H1 (cell line): ENCODE data around the gene MCTS1. TPM values are rescaled to one million over a fixed set of nuclear protein-coding genes. Genes with fewer than 3 reads are reported as not detected.

Experiments
- CTCF ChIA-PET: fragments of 300-600 bp; sonication (Branson Sonifier 250); formaldehyde crosslinking; loops from one replicate; lab custom pipeline; 2021; ENCODE audit not compliant: partially characterized antibody; lab: Charles Lee
- POLR2A ChIA-PET: fragments of 300-600 bp; sonication (Branson Sonifier 250); formaldehyde crosslinking; loops from one replicate; lab custom pipeline; 2021; ENCODE audit warnings: inconsistent platforms; ENCODE audit not compliant: partially characterized antibody; lab: Charles Lee
- DNase-seq, 2 experiments: peaks; one replicate each; pipeline versions ENCODE4 v3.0.0 to v3.0.0-alpha.2; 2010 to 2022; ENCODE audit warnings: low spot score in 2 of 2, low read depth in 1 of 2, mixed read lengths in 1 of 2
- FAIRE-seq: peaks from 2 replicates; lab custom pipeline; 2011; peaks lifted over from hg19 to GRCh38; lab: Jason Lieb, UNC
- H2AFZ ChIP-seq: 2 replicates; pipeline ENCODE4 v1.8.1; 2012; ENCODE audit warnings: low read length, inconsistent platforms
- H2AK5ac ChIP-seq: 2 replicates; pipeline ENCODE4 v1.6.1; 2013; ENCODE audit warnings: low read depth, low read length
- H2BK120ac ChIP-seq: replicated peaks from 2 replicates; pipeline ENCODE3; 2013; ENCODE audit warnings: low read depth, low read length, inconsistent platforms
- H2BK12ac ChIP-seq: 2 replicates; pipeline ENCODE4 v1.6.1; 2013; ENCODE audit warnings: low read depth, low read length
- H2BK15ac ChIP-seq: 2 replicates; pipeline ENCODE4 v1.6.1; 2013; ENCODE audit warnings: low read length
- H2BK20ac ChIP-seq: 2 replicates; pipeline ENCODE4 v1.6.1; 2013; ENCODE audit warnings: low read length
- H2BK5ac ChIP-seq: 2 replicates; pipeline ENCODE4 v1.6.1; 2013; ENCODE audit warnings: low read depth, low read length
- H3K14ac ChIP-seq: 2 replicates; pipeline ENCODE4 v1.6.1; 2013; ENCODE audit warnings: inconsistent platforms; ENCODE audit not compliant: insufficient read length
- H3K18ac ChIP-seq: 2 replicates; pipeline ENCODE4 v1.6.1; 2013; ENCODE audit warnings: low read length; ENCODE audit errors: extremely low read depth
- H3K23ac ChIP-seq: 2 replicates; pipeline ENCODE4 v1.6.1; 2013; ENCODE audit warnings: inconsistent platforms; ENCODE audit not compliant: insufficient read length
- H3K23me2 ChIP-seq: 2 replicates; pipeline ENCODE4 v1.6.1; 2013; ENCODE audit warnings: low read depth, low read length
- H3K27ac ChIP-seq: 2 replicates; pipeline ENCODE4 v1.6.1; 2011; ENCODE audit warnings: low read depth, low read length, inconsistent platforms
- H3K27me3 ChIP-seq, 4 experiments: replicated peaks in 1 of 4; 1 replicate in 1 of 4; 2 replicates in 3 of 4; pipeline versions ENCODE4 v1.6.1 to v1.8.1; 2011 to 2013; ENCODE audit warnings: low read length in 3 of 4, mild to moderate bottlenecking in 3 of 4, inconsistent platforms in 2 of 4, mixed read lengths in 2 of 4, moderate library complexity in 1 of 4; ENCODE audit not compliant: control insufficient read depth in 3 of 4, insufficient read depth in 3 of 4; ENCODE audit errors: extremely low read depth in 1 of 4
- H3K36me3 ChIP-seq, 4 experiments: 2 replicates each; pipeline versions ENCODE4 v1.6.1 to v1.8.1; 2011 to 2013; ENCODE audit warnings: mild to moderate bottlenecking in 4 of 4, low read length in 3 of 4, moderate library complexity in 2 of 4, control low read depth in 1 of 4, inconsistent platforms in 1 of 4; ENCODE audit not compliant: insufficient read depth in 4 of 4, control insufficient read depth in 2 of 4
- H3K4ac ChIP-seq: replicated peaks from 2 replicates; pipeline ENCODE3; 2013; ENCODE audit warnings: low read length, low read depth, mixed read lengths, inconsistent platforms; ENCODE audit not compliant: insufficient read length
- H3K4me1 ChIP-seq, 4 experiments: replicated peaks in 1 of 4; 1 replicate in 1 of 4; 2 replicates in 3 of 4; pipeline versions ENCODE4 v1.6.1 to v1.8.1; 2011 to 2013; ENCODE audit warnings: low read length in 3 of 4, inconsistent platforms in 2 of 4, mixed read lengths in 1 of 4; ENCODE audit not compliant: insufficient read depth in 4 of 4, control insufficient read depth in 3 of 4
- H3K4me2 ChIP-seq, 2 experiments: 2 replicates each; pipeline versions ENCODE4 v1.6.1 to v1.8.1; 2011 to 2013; ENCODE audit warnings: low read depth in 2 of 2, low read length in 2 of 2, control low read depth in 1 of 2, inconsistent platforms in 1 of 2, mild to moderate bottlenecking in 1 of 2; ENCODE audit not compliant: insufficient read depth in 1 of 2
- H3K4me3 ChIP-seq, 4 experiments: fragments of 200-600, 300-600 bp in 1 of 4; sonication (generic), shearing (Covaris generic), sonication (Bioruptor Twin) in 1 of 4; 2 replicates each; pipeline versions ENCODE4 v1.5.1 to v1.8.1; 2011 to 2016; ENCODE audit warnings: low read length in 4 of 4, low read depth in 3 of 4, control low read depth in 2 of 4, inconsistent platforms in 2 of 4, mild to moderate bottlenecking in 2 of 4, mixed read lengths in 1 of 4, moderate library complexity in 1 of 4; ENCODE audit not compliant: insufficient read depth in 2 of 4; ENCODE audit errors: extremely low read depth in 1 of 4
- H3K56ac ChIP-seq: replicated peaks from 2 replicates; pipeline ENCODE3; 2013; ENCODE audit warnings: low read depth, mild to moderate bottlenecking, mixed read lengths, low read length, inconsistent platforms; ENCODE audit not compliant: insufficient read length
- H3K79me1 ChIP-seq: 2 replicates; pipeline ENCODE4 v1.6.1; 2013; ENCODE audit warnings: low read depth, low read length, control low read depth
- H3K79me2 ChIP-seq, 2 experiments: 2 replicates each; pipeline versions ENCODE4 v1.6.1 to v1.8.1; 2012 to 2013; ENCODE audit warnings: low read length in 2 of 2, mild to moderate bottlenecking in 2 of 2, inconsistent platforms in 1 of 2; ENCODE audit not compliant: insufficient read depth in 2 of 2, control insufficient read depth in 1 of 2
- H3K9ac ChIP-seq, 4 experiments: replicated peaks in 1 of 4; 1 replicate in 1 of 4; 2 replicates in 3 of 4; pipeline versions ENCODE4 v1.6.1 to v1.8.1; 2011 to 2013; ENCODE audit warnings: low read depth in 3 of 4, low read length in 3 of 4, control low read depth in 2 of 4, mild to moderate bottlenecking in 2 of 4, moderate library complexity in 2 of 4, inconsistent platforms in 1 of 4; ENCODE audit errors: extremely low read depth in 1 of 4
- H3K9me3 ChIP-seq, 2 experiments: 2 replicates each; pipeline versions ENCODE4 v1.6.1 to v1.8.1; 2012 to 2013; ENCODE audit warnings: mild to moderate bottlenecking in 2 of 2, moderate library complexity in 2 of 2, control low read depth in 1 of 2, inconsistent platforms in 1 of 2, low read depth in 1 of 2, low read length in 1 of 2, mixed read lengths in 1 of 2; ENCODE audit not compliant: insufficient read depth in 2 of 2
- H4K20me1 ChIP-seq, 2 experiments: replicated peaks in 1 of 2; 2 replicates each; pipeline versions ENCODE3 to v1.8.1; 2011 to 2013; ENCODE audit warnings: inconsistent platforms in 2 of 2, low read length in 2 of 2, mild to moderate bottlenecking in 1 of 2; ENCODE audit not compliant: insufficient read depth in 2 of 2, control insufficient read depth in 1 of 2
- H4K5ac ChIP-seq: 2 replicates; pipeline ENCODE4 v1.6.1; 2013; ENCODE audit warnings: low read length, low read depth, mixed read lengths, inconsistent platforms; ENCODE audit not compliant: insufficient read length
- H4K8ac ChIP-seq: 2 replicates; pipeline ENCODE4 v1.8.0; 2013; ENCODE audit warnings: mild to moderate bottlenecking, moderate library complexity, low read length, inconsistent platforms; ENCODE audit not compliant: insufficient read depth; ENCODE audit errors: extremely low read depth
- H4K91ac ChIP-seq: replicated peaks from 2 replicates; pipeline ENCODE3; 2013; ENCODE audit warnings: low read length, mixed read lengths, inconsistent platforms; ENCODE audit not compliant: insufficient read length
- EGR1 ChIP-seq: IDR thresholded peaks from 2 replicates; pipeline ENCODE4 v1.6.1; 2011; ENCODE audit warnings: low read depth, low read length, borderline replicate concordance
- POLR2A ChIP-seq, 2 experiments: IDR thresholded peaks; 1 replicate in 1 of 2; 2 replicates in 1 of 2; pipeline ENCODE4 v1.6.1; 2011; ENCODE audit warnings: low read depth in 2 of 2, low read length in 2 of 2, mild to moderate bottlenecking in 2 of 2; ENCODE audit errors: control extremely low read depth in 1 of 2
- TEAD4 ChIP-seq: IDR thresholded peaks from 2 replicates; pipeline ENCODE4 v1.6.1; 2012; ENCODE audit warnings: low read depth, low read length, inconsistent platforms, mixed read lengths
- YY1 ChIP-seq: IDR thresholded peaks from 2 replicates; pipeline ENCODE4 v1.6.1; 2011; ENCODE audit warnings: low read depth, mild to moderate bottlenecking, low read length
- WGBS, 2 experiments: shearing (Covaris generic) in 1 of 2; methylation state at CpG; one replicate each; pipeline versions ENCODE4 v1.1.6 to v1.1.7; 2013 to 2015; ENCODE audit warnings: low lambda C conversion rate in 2 of 2, mixed read lengths in 2 of 2, inconsistent platforms in 1 of 2, low coverage in 1 of 2, missing lambda C conversion rate in 1 of 2; ENCODE audit not compliant: insufficient replicate concordance in 2 of 2, insufficient coverage in 1 of 2, insufficient read length in 1 of 2; ENCODE audit errors: extremely low coverage in 1 of 2, missing lambda C conversion rate in 1 of 2; 5-methylcytosine and 5-hydroxymethylcytosine counted together
- polyA plus RNA-seq, 7 experiments: library from polyadenylated mRNA; depleted of rRNA in 3 of 7; stranded (reverse) in 5 of 7; unstranded in 2 of 7; fragments of >200 nt in 5 of 7; fragments of 200-250 nt in 2 of 7; gene quantifications; 1 replicate in 5 of 7; 2 replicates in 1 of 7; 4 replicates in 1 of 7; pipeline versions ENCODE4 v1.2.1 to v1.2.3, GENCODE V29; 2011 to 2013; ENCODE audit warnings: missing spikeins in 2 of 7, mixed read lengths in 2 of 7
- total RNA-seq: library from RNA; stranded (reverse); fragmentation: NEBNext Ultra II Directional; extraction: Animal tissue kit (Norgen Biotek cat#: 25700); gene quantifications from 2 replicates; pipeline ENCODE4 v1.2.1, GENCODE V29; 2021

The MCTS1 gene
- total and polyA plus RNA-seq, 2 of the 8 experiments (the other 6 are each of a cell fraction or from before 2014, with no cell fraction given) = 19.2 to 31.6 TPM

DNA sequence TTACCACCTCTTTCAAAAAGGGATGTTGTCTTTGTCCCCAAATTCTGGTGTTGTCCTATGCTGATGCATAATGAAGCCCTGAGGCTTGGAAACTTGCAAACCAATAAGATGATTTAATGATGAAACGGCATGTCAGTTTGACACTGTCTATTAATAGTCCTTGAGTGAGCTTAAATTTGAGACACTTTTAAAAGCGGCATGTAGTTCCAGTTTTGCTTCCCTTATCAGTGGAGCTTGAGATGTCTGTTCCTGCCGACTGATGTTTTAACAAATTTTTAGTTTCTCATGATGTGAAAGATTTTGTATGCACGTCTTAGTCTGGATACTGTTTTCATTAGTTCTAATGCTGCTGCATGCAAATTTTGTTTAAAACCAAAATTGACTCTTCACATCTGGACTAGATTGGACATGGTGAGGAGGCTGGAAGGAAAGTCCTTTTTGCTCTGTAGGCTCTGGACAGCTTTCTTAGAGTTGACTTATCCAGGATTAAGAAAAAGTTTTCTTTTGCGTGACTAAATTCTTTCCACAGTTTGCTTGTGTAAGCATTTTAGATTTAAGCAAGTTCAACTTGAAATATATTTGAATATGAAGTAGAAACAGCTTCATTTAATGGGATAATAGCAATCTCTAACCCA, 14.2 kb downstream of the MCTS1 start:
- Histone ChIP-seq H3K4me3 (no peak overlapping the region), H3K4me1 (no peaks in the 10 kb centered on the region), H3K4ac (no peak overlapping the region), H3K4me2 (no peak overlapping the region), H2BK120ac (no peak overlapping the region)
- no peak for FAIRE-seq
- TF ChIP-seq YY1 (no peak), TEAD4 (no peak), POLR2A (IDR thresholded peaks at IDR 0.05; ENCODE audit: control extremely low read depth in 1 of 2, low read depth in 2 of 2, low read length in 2 of 2) (no peak), EGR1 (no peak)
- TF ChIP-seq, all 59 proteins: peak for 0
- H3K79me1 ChIP-seq = no peaks in the 10 kb centered on the region
- H2BK20ac ChIP-seq = no peak overlapping the region
- H3K27ac ChIP-seq = no peak overlapping the region
- no peak overlapping the region for H3K9ac ChIP-seq
- H3K79me2 ChIP-seq = no peaks in the 10 kb centered on the region
- H2BK15ac ChIP-seq = no peak overlapping the region
- no peaks in the 10 kb centered on the region for H3K23me2 ChIP-seq
- no peak overlapping the region for H4K5ac ChIP-seq
- no peak overlapping the region for H3K18ac ChIP-seq
- H3K14ac ChIP-seq = no peak overlapping the region
- no peak overlapping the region for H3K56ac ChIP-seq
- no peak overlapping the region for H2AFZ ChIP-seq
- CTCF ChIA-PET = interaction anchor here (0.6 kb wide), 1 partner anchor 148 kb away, joined by 3 read pairs; no protein-coding TSS in a partner anchor
- 94% methylated on average over 5 of the region's 5 CpGs; no CpG with 5 or more reads in 1 of the 2 experiments for WGBS, 2 experiments
- no peak overlapping the region for H2AK5ac ChIP-seq
- H2BK5ac ChIP-seq = no peak overlapping the region
- no peaks in the 10 kb centered on the region for H4K20me1 ChIP-seq
- H4K91ac ChIP-seq = no peak overlapping the region
- H3K36me3 ChIP-seq = peaks cover 0 to 5% (median 0%) of the 10 kb centered on the region in 4 experiments; a peak in 1 of 8 replicates
- H4K8ac ChIP-seq = no peak overlapping the region
- DNase-seq = no peak
- no peak overlapping the region for H2BK12ac ChIP-seq
- H3K27me3 ChIP-seq = no peaks in the 10 kb centered on the region
- POLR2A ChIA-PET = interaction anchor here (1.0 kb wide), 1 partner anchor 9 kb away, joined by 4 read pairs; no protein-coding TSS in a partner anchor
- no peak overlapping the region for H3K23ac ChIP-seq
- H3K9me3 ChIP-seq = no peaks in the 10 kb centered on the region
